Naive thymus-derived CD8-positive, alpha-beta T cell (primary cell): Measurements from ENCODE around the gene CFAP161. TPM values are rescaled to one million over a fixed set of nuclear protein-coding genes. Genes with fewer than 3 reads are reported as not detected.

Experiments
- ATAC-seq, 2 donors: fragments of 150-1000 bp; cut with Tn5 transposase in 1 of 2; sonication (Bioruptor Pico), chemical (Tn5 transposase) in 1 of 2; 1 replicate in 1 of 2; 2 replicates in 1 of 2; pipeline ENCODE4 v1.10.0; 2021; ENCODE audit warnings: mild to moderate bottlenecking in 2 of 2, moderate library complexity in 2 of 2
- POLR2A ChIA-PET: fragments of 350-600 bp; sonication (Branson Sonifier 250); formaldehyde crosslinking; loops from one replicate; lab custom pipeline; 2021; ENCODE audit warnings: antibody characterized with exemption; lab: Charles Lee
- DNase-seq, 10 donors: peaks; one replicate each; pipeline versions ENCODE4 v3.0.0 to v3.0.0-alpha.2; 2020 to 2022
- H3K27ac Mint-ChIP-seq, 10 donors: one replicate each; pipeline ENCODE4 v1.8.0; 2020 to 2022; ENCODE audit warnings: mild to moderate bottlenecking in 10 of 10, mixed read lengths in 10 of 10, moderate library complexity in 4 of 10, inconsistent platforms in 1 of 10
- H3K27me3 Mint-ChIP-seq, 5 donors: one replicate each; pipeline ENCODE4 v1.8.0; 2021 to 2022; ENCODE audit warnings: mixed read lengths in 5 of 5
- H3K36me3 Mint-ChIP-seq, 3 donors: one replicate each; pipeline ENCODE4 v1.8.0; 2020 to 2022; ENCODE audit warnings: mixed read lengths in 3 of 3, mild to moderate bottlenecking in 2 of 3, inconsistent platforms in 1 of 3
- H3K4me1 Mint-ChIP-seq, 4 donors: one replicate each; pipeline ENCODE4 v1.8.0; 2021 to 2022; ENCODE audit warnings: mixed read lengths in 4 of 4
- H3K4me3 Mint-ChIP-seq, 10 donors: one replicate each; pipeline ENCODE4 v1.8.0; 2020 to 2022; ENCODE audit warnings: mild to moderate bottlenecking in 10 of 10, mixed read lengths in 10 of 10, moderate library complexity in 6 of 10, inconsistent platforms in 1 of 10
- H3K9me3 Mint-ChIP-seq, 9 donors: one replicate each; pipeline ENCODE4 v1.8.0; 2020 to 2022; ENCODE audit warnings: mixed read lengths in 9 of 9, mild to moderate bottlenecking in 3 of 9, inconsistent platforms in 1 of 9, moderate library complexity in 1 of 9
- polyA plus RNA-seq, 3 donors: library from polyadenylated mRNA; unstranded; fragments of 300-500 nt; fragmentation: Illumina TruSeq; gene quantifications; one replicate each; pipeline ENCODE4 v1.2.3, GENCODE V29; 2021
- total RNA-seq, 8 experiments: library from RNA in 2 of 8; stranded (reverse) in 2 of 8; gene quantifications; one replicate each; pipeline ENCODE4 v1.2.3 and lab custom pipeline; 2021 to 2026

The CFAP161 gene
- total and polyA plus RNA-seq, 5 experiments from 2014 or later = 0.21 TPM; not detected in 4

- ATAC-seq = no peak
- Mint-ChIP-seq H3K9me3 (no peaks in the 10 kb centered on the region), H3K4me3 (no peak within 1 kb of the TSS), H3K36me3 (no peaks in the 10 kb centered on the region), H3K4me1 (peaks cover 0 to 2% (median 0%) of the 10 kb centered on the region in 4 donors), H3K27ac (no peak within 1 kb of the TSS), H3K27me3 (peaks cover under 1 to 29% (median 14%) of the 10 kb centered on the region in 5 donors)
- POLR2A ChIA-PET = no interaction called here
- DNase-seq = no peak
Measured at GRCh38 chr15:81196576-81197254, 62.6 kb downstream of the CFAP161 start, which contains the start of gene IL16. Gene IL16, plus strand, starts transcription at chr15:81196879. Its CDS starts 28,521 bp downstream, at chr15:81225400.

DNA sequence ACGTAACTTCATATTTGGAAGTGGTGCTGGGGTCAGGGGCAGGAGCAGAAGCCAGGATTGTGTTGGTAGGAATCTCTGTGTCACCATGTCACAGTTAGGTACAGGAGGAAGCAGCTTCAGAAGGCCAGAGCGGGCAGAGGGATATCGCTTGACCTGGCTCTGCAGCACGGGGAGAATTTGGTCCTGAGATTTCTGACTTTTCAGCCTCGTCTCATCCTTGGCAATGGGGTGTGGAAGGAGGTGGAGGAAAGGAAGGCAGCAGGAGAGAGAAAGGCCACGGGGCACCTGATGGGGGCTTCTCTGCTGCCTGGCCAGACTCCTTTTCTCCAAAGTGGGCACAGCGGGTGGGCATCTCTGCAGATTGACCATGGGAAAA, 63.2 kb downstream of the CFAP161 start:
- ATAC-seq = no peak
- Mint-ChIP-seq H3K27me3 (peaks cover 0 to 28% (median 14%) of the 10 kb centered on the region in 5 donors), H3K36me3 (no peaks in the 10 kb centered on the region), H3K9me3 (no peaks in the 10 kb centered on the region), H3K27ac (no peak overlapping the region), H3K4me3 (no peak overlapping the region), H3K4me1 (peaks cover 0 to 2% (median 0%) of the 10 kb centered on the region in 4 donors)
- POLR2A ChIA-PET = no interaction called here
- DNase-seq = no peak

GRCh38 chr15:81197688-81198281, 63.7 kb downstream of the CFAP161 start:
- Mint-ChIP-seq H3K4me3 (no peak overlapping the region), H3K36me3 (no peaks in the 10 kb centered on the region), H3K9me3 (no peaks in the 10 kb centered on the region), H3K27ac (no peak overlapping the region), H3K4me1 (peaks cover 0 to 2% (median 0%) of the 10 kb centered on the region in 4 donors), H3K27me3 (peaks cover 0 to 24% (median 14%) of the 10 kb centered on the region in 5 donors)
- DNase-seq (no peak), ATAC-seq (no peak)
- POLR2A ChIA-PET = no interaction called here

Other genes starting within 250 kb of the CFAP161 start
- 10 to 100 TPM; 30.5 to 30.7 TPM for gene MESD, start 144.5 kb upstream of the CFAP161 start, total RNA-seq
- gene MESD, start 144.5 kb upstream of the CFAP161 start, polyA plus RNA-seq = 10 to 100 TPM; 21.3 to 30.7 (median 22.5) TPM
- gene TLNRD1, start 133.3 kb upstream of the CFAP161 start, total RNA-seq = 10 to 100 TPM; 19.2 to 19.6 TPM
- gene TLNRD1, start 133.3 kb upstream of the CFAP161 start, polyA plus RNA-seq = 1 to 10 TPM; 2.2 to 2.9 (median 2.8) TPM
- 100 to 1,000 TPM; 395 to 415 TPM for gene IL16, start 62.6 kb downstream of the CFAP161 start, total RNA-seq
- gene IL16, start 62.6 kb downstream of the CFAP161 start, polyA plus RNA-seq = 100 to 1,000 TPM; 193 to 428 (median 311) TPM
- gene STARD5, start 189.9 kb downstream of the CFAP161 start, total RNA-seq = 10 to 100 TPM; 10.8 to 12.8 TPM
- 1 to 10 TPM; 3.8 to 6.9 (median 4.5) TPM for gene STARD5, start 189.9 kb downstream of the CFAP161 start, polyA plus RNA-seq
- gene TMC3, start 239.9 kb downstream of the CFAP161 start, total RNA-seq = not detected
- under 1 TPM in 1 of 3 donors, not detected in 2; 0.05 TPM for gene TMC3, start 239.9 kb downstream of the CFAP161 start, polyA plus RNA-seq